HL-60/S4 treated with phorbol 12-myristate 13-acetate at 8.2 ng/mL for 4 days and 3 days (cell line): Measurements from ENCODE around the gene LCP2.

ENCODE experiments used
- in situ Hi-C: fragments of 300-500 bp; cut with MboI; formaldehyde crosslinking; loops from 2 replicates; pipeline ENCODE4 v1.15.0; 2022; ENCODE audit warnings: low sequenced_read_pairs

Gene LCP2

GRCh38 chr5:170219615-170220014 lies 78.0 kb downstream of the LCP2 start:
- in situ Hi-C loops: no loop called here

GRCh38 chr5:170218726-170219125 lies 78.9 kb downstream of the LCP2 start:
- in situ Hi-C loops: no loop called here

- in situ Hi-C loops: no loop called here
Observed at GRCh38 chr5:170217831-170218230, 79.7 kb downstream of the LCP2 start.

GRCh38 chr5:170216257-170216864 lies 81.2 kb downstream of the LCP2 start:
- in situ Hi-C loops: no loop called here

- in situ Hi-C loops: no loop called here
Observed at GRCh38 chr5:170211575-170212334, 85.8 kb downstream of the LCP2 start.

- in situ Hi-C loops: no loop called here
Observed at GRCh38 chr5:170206958-170207357, 90.6 kb downstream of the LCP2 start.

GRCh38 chr5:170206216-170206615 lies 91.4 kb downstream of the LCP2 start:
- in situ Hi-C loops: no loop called here

GRCh38 chr5:170204202-170204601 lies 93.4 kb downstream of the LCP2 start:
- in situ Hi-C loops: no loop called here

- in situ Hi-C loops: no loop called here
Observed at GRCh38 chr5:170202117-170202516, 95.5 kb downstream of the LCP2 start.

- in situ Hi-C loops: no loop called here
Observed at GRCh38 chr5:170201311-170201710, 96.3 kb downstream of the LCP2 start.

- in situ Hi-C loops: no loop called here
Observed at GRCh38 chr5:170200876-170201275, 96.7 kb downstream of the LCP2 start.
